ENCODE data around the gene CLEC18A. TPM values are rescaled to one million over a fixed set of nuclear protein-coding genes. Genes with fewer than 3 reads are reported as not detected.
A peak's percentile ranks its signal among the peaks of the same experiment; 100 is the strongest.

CLEC18A gene
- total RNA-seq, 1 donor from 2014 or later, result 3.4 TPM

GRCh38 chr16:69905171-69905555, 46.0 kb upstream of the CLEC18A start:
- Histone ChIP-seq H2AFZ (ENCODE audit: low read depth, low read length) (no peak overlapping the region), H4K20me1 (ENCODE audit: insufficient read depth, low read length) (no peaks in the 10 kb centered on the region), H3K4me2 (ENCODE audit: low read length) (no peak overlapping the region), H3K4me1 (ENCODE audit: insufficient read depth, low read length) (peaks cover 16% of the 10 kb centered on the region), H3K36me3 (ENCODE audit: insufficient read depth, low read length) (peaks cover 3% of the 10 kb centered on the region), H3K4me3 (ENCODE audit: insufficient read depth, low read depth, low read length) (no peak overlapping the region), H3K27me3 (ENCODE audit: insufficient read depth, low read length) (no peaks in the 10 kb centered on the region), H3K9ac (ENCODE audit: low read length) (no peak overlapping the region), H3K79me2 (ENCODE audit: insufficient read depth, low read length) (no peaks in the 10 kb centered on the region), H3K9me3 (ENCODE audit: insufficient read depth, low read depth, low read length) (no peaks in the 10 kb centered on the region), H3K27ac (ENCODE audit: low read depth, low read length) (no peak overlapping the region)
- no peaks in the 10 kb centered on the region for H3K27me3 Mint-ChIP-seq (ENCODE audit: low read depth, unreplicated experiment)
- no peaks in the 10 kb centered on the region for H3K9me3 Mint-ChIP-seq (ENCODE audit: unreplicated experiment)
- peaks cover 17% of the 10 kb centered on the region for H3K4me1 Mint-ChIP-seq (ENCODE audit: low read depth, unreplicated experiment)
- no peak for DNase-seq (ENCODE audit: low read depth)
- no peak for FAIRE-seq
- no peak overlapping the region for H3K4me3 Mint-ChIP-seq (ENCODE audit: unreplicated experiment)
- TF ChIP-seq EZH2 (IDR thresholded peaks at IDR 0.05; ENCODE audit: insufficient read depth, low read length), result no peak
- TF ChIP-seq, protein P1, sequence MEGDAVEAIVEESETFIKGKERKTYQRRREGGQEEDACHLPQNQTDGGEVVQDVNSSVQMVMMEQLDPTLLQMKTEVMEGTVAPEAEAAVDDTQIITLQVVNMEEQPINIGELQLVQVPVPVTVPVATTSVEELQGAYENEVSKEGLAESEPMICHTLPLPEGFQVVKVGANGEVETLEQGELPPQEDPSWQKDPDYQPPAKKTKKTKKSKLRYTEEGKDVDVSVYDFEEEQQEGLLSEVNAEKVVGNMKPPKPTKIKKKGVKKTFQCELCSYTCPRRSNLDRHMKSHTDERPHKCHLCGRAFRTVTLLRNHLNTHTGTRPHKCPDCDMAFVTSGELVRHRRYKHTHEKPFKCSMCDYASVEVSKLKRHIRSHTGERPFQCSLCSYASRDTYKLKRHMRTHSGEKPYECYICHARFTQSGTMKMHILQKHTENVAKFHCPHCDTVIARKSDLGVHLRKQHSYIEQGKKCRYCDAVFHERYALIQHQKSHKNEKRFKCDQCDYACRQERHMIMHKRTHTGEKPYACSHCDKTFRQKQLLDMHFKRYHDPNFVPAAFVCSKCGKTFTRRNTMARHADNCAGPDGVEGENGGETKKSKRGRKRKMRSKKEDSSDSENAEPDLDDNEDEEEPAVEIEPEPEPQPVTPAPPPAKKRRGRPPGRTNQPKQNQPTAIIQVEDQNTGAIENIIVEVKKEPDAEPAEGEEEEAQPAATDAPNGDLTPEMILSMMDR (IDR thresholded peaks at IDR 0.05; ENCODE audit: insufficient read depth, low read depth, low read length), result no peak
- no peak overlapping the region for H3K27ac Mint-ChIP-seq (ENCODE audit: unreplicated experiment)
- peaks cover 13% of the 10 kb centered on the region for H3K36me3 Mint-ChIP-seq (ENCODE audit: low read depth, unreplicated experiment)

DNA sequence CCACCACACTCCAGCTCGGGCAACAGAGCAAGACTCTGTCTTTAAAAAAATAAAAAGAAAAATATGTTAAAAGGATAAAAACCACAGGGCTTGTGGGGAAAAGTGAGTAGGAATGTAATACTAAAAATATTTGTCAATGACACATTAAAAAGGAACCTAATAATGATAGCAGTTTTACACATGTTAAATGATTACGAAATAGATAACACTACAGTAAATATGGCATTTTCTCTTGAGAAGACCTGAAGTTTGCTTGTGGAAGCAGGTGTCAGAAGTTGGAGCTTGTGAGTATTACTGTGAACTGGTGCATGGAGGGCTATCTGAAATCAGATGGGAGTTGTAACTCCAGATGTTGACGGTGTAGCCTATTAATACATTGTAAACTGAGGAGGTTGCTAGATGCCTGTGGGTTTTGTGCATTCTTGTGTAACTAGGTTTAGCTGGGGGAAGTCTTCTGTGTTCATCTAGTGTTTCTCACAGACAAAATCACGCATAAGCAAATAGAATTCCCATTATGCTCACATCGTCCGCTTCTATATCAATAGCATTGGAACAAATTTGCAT, 44.2 kb upstream of the CLEC18A start:
- no peaks in the 10 kb centered on the region for H3K9me3 ChIP-seq (ENCODE audit: insufficient read depth, low read depth, low read length)
- H3K4me1 Mint-ChIP-seq (ENCODE audit: low read depth, unreplicated experiment), result peaks cover 12% of the 10 kb centered on the region
- TF ChIP-seq, protein P1 (IDR thresholded peaks at IDR 0.05; ENCODE audit: insufficient read depth, low read depth, low read length), result no peak
- no peak for TF ChIP-seq EZH2 (IDR thresholded peaks at IDR 0.05; ENCODE audit: insufficient read depth, low read length)
- H3K9me3 Mint-ChIP-seq (ENCODE audit: unreplicated experiment), result peaks cover 3% of the 10 kb centered on the region
- H3K4me3 ChIP-seq (ENCODE audit: insufficient read depth, low read depth, low read length), result no peak overlapping the region
- H3K79me2 ChIP-seq (ENCODE audit: insufficient read depth, low read length), result no peaks in the 10 kb centered on the region
- no peak overlapping the region for H3K9ac ChIP-seq (ENCODE audit: low read length)
- no peak overlapping the region for H3K4me3 Mint-ChIP-seq (ENCODE audit: unreplicated experiment)
- peak overlapping the region; percentile 15 for H3K27ac ChIP-seq (ENCODE audit: low read depth, low read length)
- H3K27ac Mint-ChIP-seq (ENCODE audit: unreplicated experiment), result peak overlapping the region; percentile 41
- no peak overlapping the region for H2AFZ ChIP-seq (ENCODE audit: low read depth, low read length)
- no peaks in the 10 kb centered on the region for H3K27me3 ChIP-seq (ENCODE audit: insufficient read depth, low read length)
- peak overlapping the region; percentile 42 for H3K4me2 ChIP-seq (ENCODE audit: low read length)
- no peaks in the 10 kb centered on the region for H3K27me3 Mint-ChIP-seq (ENCODE audit: low read depth, unreplicated experiment)
- FAIRE-seq (peak; percentile 59), DNase-seq (ENCODE audit: low read depth) (peak; percentile 91)
- H4K20me1 ChIP-seq (ENCODE audit: insufficient read depth, low read length), result no peaks in the 10 kb centered on the region
- H3K4me1 ChIP-seq (ENCODE audit: insufficient read depth, low read length), result peaks cover 12% of the 10 kb centered on the region
- H3K36me3 Mint-ChIP-seq (ENCODE audit: low read depth, unreplicated experiment), result peaks cover 17% of the 10 kb centered on the region
- H3K36me3 ChIP-seq (ENCODE audit: insufficient read depth, low read length), result peaks cover 3% of the 10 kb centered on the region

GRCh38 chr16:69909043-69909442, 42.1 kb upstream of the CLEC18A start:
- Histone ChIP-seq H3K9ac (ENCODE audit: low read length) (no peak overlapping the region), H2AFZ (ENCODE audit: low read depth, low read length) (no peak overlapping the region), H3K27ac (ENCODE audit: low read depth, low read length) (no peak overlapping the region), H3K79me2 (ENCODE audit: insufficient read depth, low read length) (no peaks in the 10 kb centered on the region), H3K4me2 (ENCODE audit: low read length) (no peak overlapping the region), H3K36me3 (ENCODE audit: insufficient read depth, low read length) (peaks cover 3% of the 10 kb centered on the region), H4K20me1 (ENCODE audit: insufficient read depth, low read length) (no peaks in the 10 kb centered on the region), H3K4me3 (ENCODE audit: insufficient read depth, low read depth, low read length) (no peak overlapping the region), H3K9me3 (ENCODE audit: insufficient read depth, low read depth, low read length) (no peaks in the 10 kb centered on the region), H3K27me3 (ENCODE audit: insufficient read depth, low read length) (no peaks in the 10 kb centered on the region), H3K4me1 (ENCODE audit: insufficient read depth, low read length) (peaks cover 12% of the 10 kb centered on the region)
- DNase-seq (ENCODE audit: low read depth) (no peak), FAIRE-seq (no peak)
- Mint-ChIP-seq H3K27me3 (ENCODE audit: low read depth, unreplicated experiment) (no peaks in the 10 kb centered on the region), H3K27ac (ENCODE audit: unreplicated experiment) (no peak overlapping the region), H3K36me3 (ENCODE audit: low read depth, unreplicated experiment) (peaks cover 10% of the 10 kb centered on the region), H3K4me1 (ENCODE audit: low read depth, unreplicated experiment) (peaks cover 12% of the 10 kb centered on the region), H3K4me3 (ENCODE audit: unreplicated experiment) (no peak overlapping the region), H3K9me3 (ENCODE audit: unreplicated experiment) (peaks cover 3% of the 10 kb centered on the region)
- TF ChIP-seq, protein P1 (IDR thresholded peaks at IDR 0.05; ENCODE audit: insufficient read depth, low read depth, low read length), result no peak
- no peak for TF ChIP-seq EZH2 (IDR thresholded peaks at IDR 0.05; ENCODE audit: insufficient read depth, low read length)
